T-cell (primary cell): ENCODE results near the gene SLF1. TPM values are rescaled to one million over a fixed set of nuclear protein-coding genes. Genes with fewer than 3 reads are reported as not detected.

Source experiments
- ATAC-seq, 4 experiments: fragments of 200-7000 bp in 3 of 4; fragments of 150-1000 bp in 1 of 4; cut with Tn5 transposase; replicated peaks in 1 of 4; 1 replicate in 3 of 4; 2 replicates in 1 of 4; pipeline ENCODE4 v1.10.0; 2021; ENCODE audit warnings: moderate library complexity in 3 of 4, mild to moderate bottlenecking in 2 of 4, moderate number of reproducible peaks in 1 of 4
- CTCF ChIA-PET, 2 donors: fragments of 300-600 bp; sonication (Branson Sonifier 250); formaldehyde crosslinking; loops; one replicate each; lab custom pipeline; 2022; ENCODE audit warnings: antibody characterized with exemption in 2 of 2; lab: Charles Lee
- POLR2A ChIA-PET, 2 donors: fragments of 300-600 bp; sonication (Branson Sonifier 250); formaldehyde crosslinking; loops; one replicate each; lab custom pipeline; 2022; ENCODE audit warnings: antibody characterized with exemption in 2 of 2; lab: Charles Lee
- DNase-seq, 35 experiments: peaks; one replicate each; pipeline versions ENCODE4 v3.0.0 to v3.0.0-alpha.2; 2013 to 2023
- H3K27ac ChIP-seq: one replicate; pipeline ENCODE4 v1.5.1; 2013; ENCODE audit warnings: low read length
- H3K27me3 ChIP-seq, 2 experiments: replicated peaks in 1 of 2; 1 replicate in 1 of 2; 2 replicates in 1 of 2; pipeline versions ENCODE4 v1.6.1 to v1.7.0; 2013; ENCODE audit warnings: low read length in 1 of 2, mixed read lengths in 1 of 2; ENCODE audit not compliant: control insufficient read depth in 2 of 2, insufficient read depth in 2 of 2; ENCODE audit errors: extremely low read depth in 1 of 2
- H3K36me3 ChIP-seq, 2 donors: 1 replicate in 1 of 2; 2 replicates in 1 of 2; pipeline versions ENCODE4 v1.6.1 to v1.7.0; 2013; ENCODE audit warnings: low read length in 1 of 2; ENCODE audit not compliant: control insufficient read depth in 2 of 2, insufficient read depth in 1 of 2; ENCODE audit errors: extremely low read depth in 1 of 2
- H3K4me1 ChIP-seq, 2 experiments: 1 replicate in 1 of 2; 2 replicates in 1 of 2; pipeline versions ENCODE4 v1.6.1 to v1.7.0; 2013; ENCODE audit warnings: low read length in 2 of 2, mixed read lengths in 1 of 2; ENCODE audit not compliant: insufficient read depth in 2 of 2, control insufficient read depth in 1 of 2; ENCODE audit errors: extremely low read depth in 1 of 2
- H3K4me3 ChIP-seq, 2 donors: 1 replicate in 1 of 2; 2 replicates in 1 of 2; pipeline versions ENCODE4 v1.5.1 to v1.7.0; 2013; ENCODE audit warnings: mild to moderate bottlenecking in 2 of 2, low read length in 1 of 2, moderate library complexity in 1 of 2; ENCODE audit not compliant: control insufficient read depth in 1 of 2; ENCODE audit errors: extremely low read depth in 1 of 2
- H3K9me3 ChIP-seq: 2 replicates; pipeline ENCODE4 v1.7.0; 2013
- H3K27ac Mint-ChIP-seq, 2 donors: one replicate each; pipeline ENCODE4 v1.8.0; 2020 to 2021; ENCODE audit warnings: mild to moderate bottlenecking in 2 of 2, mixed read lengths in 2 of 2
- H3K27me3 Mint-ChIP-seq, 2 donors: one replicate each; pipeline ENCODE4 v1.8.0; 2021 to 2022; ENCODE audit warnings: mixed read lengths in 2 of 2
- H3K36me3 Mint-ChIP-seq: one replicate; pipeline ENCODE4 v1.8.0; 2021; ENCODE audit warnings: mixed read lengths
- H3K4me1 Mint-ChIP-seq, 3 donors: one replicate each; pipeline ENCODE4 v1.8.0; 2020 to 2022; ENCODE audit warnings: mixed read lengths in 3 of 3, mild to moderate bottlenecking in 1 of 3
- H3K4me3 Mint-ChIP-seq, 3 donors: one replicate each; pipeline ENCODE4 v1.8.0; 2020 to 2022; ENCODE audit warnings: mild to moderate bottlenecking in 3 of 3, mixed read lengths in 3 of 3, moderate library complexity in 3 of 3
- H3K9me3 Mint-ChIP-seq, 3 donors: one replicate each; pipeline ENCODE4 v1.8.0; 2020 to 2022; ENCODE audit warnings: mixed read lengths in 3 of 3
- WGBS: methylation state at CpG from one replicate; pipeline ENCODE4 v1.1.5; 2013; ENCODE audit warnings: missing lambda C conversion rate; ENCODE audit not compliant: insufficient coverage; 5-methylcytosine and 5-hydroxymethylcytosine counted together
- total RNA-seq, 35 experiments: library from RNA in 6 of 35; stranded (reverse) in 6 of 35; fragments of 120-200 nt in 1 of 35; gene quantifications; one replicate each; pipeline versions ENCODE4 v1.2.1 to v1.2.4 and lab custom pipeline; 2013 to 2026

SLF1 gene
- total RNA-seq, 5 donors from 2014 or later (not counting 1 experiment from before 2014, with no cell fraction given), result 7.8 to 13.4 (median 11.1) TPM

DNA sequence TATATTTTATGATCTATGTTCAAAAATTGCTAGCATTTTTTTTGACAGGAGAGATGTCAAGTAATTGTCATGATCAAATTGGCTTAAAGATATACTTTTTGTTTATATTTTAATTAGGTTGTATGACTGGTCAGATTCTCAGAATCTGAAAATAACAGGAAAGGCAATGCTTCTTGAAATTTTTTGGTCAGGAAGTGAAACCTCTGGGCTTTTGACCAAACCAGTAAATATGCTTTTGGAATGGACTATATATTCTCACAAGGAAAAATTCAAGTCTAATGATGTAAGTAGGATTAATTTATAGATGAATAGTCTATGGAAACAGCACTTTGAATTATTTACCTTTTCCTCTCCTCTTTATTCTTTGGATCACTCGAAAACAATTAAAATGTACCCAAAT is 52.3 kb downstream of the SLF1 start:
- H3K27me3 Mint-ChIP-seq, result no peaks in the 10 kb centered on the region
- ATAC-seq (no peak), DNase-seq (no peak)
- peaks cover 46% of the 10 kb centered on the region for H3K36me3 Mint-ChIP-seq
- Histone ChIP-seq H3K9me3 (no peaks in the 10 kb centered on the region), H3K27me3 (no peaks in the 10 kb centered on the region), H3K4me1 (no peaks in the 10 kb centered on the region), H3K36me3 (peaks cover 0 to 2% of the 10 kb centered on the region in 2 donors), H3K27ac (no peak overlapping the region), H3K4me3 (no peak overlapping the region)
- H3K9me3 Mint-ChIP-seq, result no peaks in the 10 kb centered on the region
- H3K4me3 Mint-ChIP-seq, result no peak overlapping the region
- CTCF ChIA-PET, result no interaction called here
- H3K4me1 Mint-ChIP-seq, result peaks cover 0 to 2% (median 0%) of the 10 kb centered on the region in 3 donors
- POLR2A ChIA-PET, result no interaction called here
- no peak overlapping the region for H3K27ac Mint-ChIP-seq
- no CpG with 5 or more reads among the region's 1 CpG for WGBS

DNA sequence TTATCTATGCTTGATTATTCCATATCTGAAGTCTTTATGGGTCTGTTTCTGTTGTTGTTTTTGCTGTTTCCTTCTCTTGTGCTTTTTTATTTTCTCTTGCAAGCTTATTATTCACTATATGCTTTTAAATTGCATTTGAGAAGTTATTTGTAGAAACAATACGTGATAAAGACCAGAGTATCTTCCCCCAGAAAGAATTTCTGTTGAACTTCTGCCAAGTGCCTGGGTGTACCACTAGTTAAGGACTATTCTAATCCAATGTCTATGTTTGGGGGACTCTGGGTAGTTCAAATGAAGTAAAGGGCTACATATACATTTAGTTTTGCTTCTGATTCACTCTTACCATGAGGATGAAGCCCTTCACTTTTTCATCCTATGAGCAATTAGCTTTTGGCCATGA is 54.3 kb downstream of the SLF1 start:
- no CpG with 5 or more reads among the region's 1 CpG for WGBS
- ATAC-seq, result no peak
- DNase-seq, result no peak
- Histone ChIP-seq H3K27me3 (no peaks in the 10 kb centered on the region), H3K4me3 (no peak overlapping the region), H3K9me3 (no peaks in the 10 kb centered on the region), H3K4me1 (no peaks in the 10 kb centered on the region), H3K36me3 (peaks cover 0 to 10% of the 10 kb centered on the region in 2 donors), H3K27ac (no peak overlapping the region)
- CTCF ChIA-PET, result interaction anchor here (0.6 to 0.7 kb wide), 2 partner anchors 122 to 150 kb away, joined by 3 to 4 read pairs; no protein-coding TSS in a partner anchor
- POLR2A ChIA-PET, result no interaction called here
- H3K27me3 Mint-ChIP-seq, result no peaks in the 10 kb centered on the region
- peaks cover 40% of the 10 kb centered on the region for H3K36me3 Mint-ChIP-seq
- H3K27ac Mint-ChIP-seq, result no peak overlapping the region
- H3K4me3 Mint-ChIP-seq, result no peak overlapping the region
- peaks cover 0 to 2% (median 0%) of the 10 kb centered on the region in 3 donors for H3K4me1 Mint-ChIP-seq
- H3K9me3 Mint-ChIP-seq, result no peaks in the 10 kb centered on the region

DNA sequence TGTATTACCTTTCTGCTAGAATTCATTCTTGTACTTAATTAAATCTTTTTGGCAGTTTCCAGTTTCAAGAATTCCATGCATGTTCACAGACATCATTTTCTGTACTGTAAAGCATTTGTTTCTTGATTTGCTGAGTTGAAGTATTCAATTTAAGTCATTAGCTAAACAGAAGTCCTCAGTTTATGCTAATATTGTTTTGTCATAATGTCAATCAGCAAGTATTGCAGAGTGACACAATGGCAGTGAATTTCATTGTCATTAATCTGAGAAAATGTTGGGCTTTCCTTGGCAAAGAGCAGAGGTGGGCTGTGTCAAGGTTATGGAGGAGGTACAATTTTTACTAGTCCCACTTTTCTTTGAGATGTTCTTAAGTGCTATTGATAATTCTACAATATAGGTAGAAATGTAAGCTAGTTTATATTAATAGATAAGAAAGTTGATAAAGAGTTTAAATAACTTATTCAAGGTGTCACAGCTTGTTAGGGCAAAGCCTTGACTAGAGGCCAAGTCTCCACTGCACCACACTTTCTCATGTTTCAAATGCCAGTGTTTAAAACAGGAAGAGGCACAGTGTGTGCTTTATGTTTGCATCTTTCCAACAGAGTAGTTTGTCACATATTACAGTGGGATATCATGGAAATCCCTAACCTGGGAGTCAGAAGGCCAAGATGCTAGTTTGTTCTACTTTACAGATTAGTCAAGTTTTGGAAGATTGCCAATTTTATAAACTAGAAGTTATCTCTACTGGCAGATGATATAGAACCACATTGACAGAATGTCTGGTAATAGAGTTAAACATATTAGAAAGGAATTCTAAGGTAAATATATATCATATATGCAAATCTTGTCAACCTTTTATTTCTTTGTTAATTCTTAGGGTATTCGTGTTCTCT is 56.3 kb downstream of the SLF1 start:
- H3K9me3 Mint-ChIP-seq, result no peaks in the 10 kb centered on the region
- H3K36me3 Mint-ChIP-seq, result peaks cover 34% of the 10 kb centered on the region
- ChIA-PET CTCF (no interaction called here), POLR2A (no interaction called here)
- H3K4me3 Mint-ChIP-seq, result no peak overlapping the region
- H3K27ac Mint-ChIP-seq, result no peak overlapping the region
- Histone ChIP-seq H3K36me3 (peaks cover 0 to 13% of the 10 kb centered on the region in 2 donors), H3K9me3 (no peaks in the 10 kb centered on the region), H3K4me1 (no peaks in the 10 kb centered on the region), H3K27me3 (no peaks in the 10 kb centered on the region), H3K27ac (no peak overlapping the region), H3K4me3 (no peak overlapping the region)
- peaks cover 0 to 2% (median 0%) of the 10 kb centered on the region in 3 donors for H3K4me1 Mint-ChIP-seq
- DNase-seq, result no peak
- ATAC-seq, result no peak
- no peaks in the 10 kb centered on the region for H3K27me3 Mint-ChIP-seq
- no CpG with 5 or more reads among the region's 1 CpG for WGBS

DNA sequence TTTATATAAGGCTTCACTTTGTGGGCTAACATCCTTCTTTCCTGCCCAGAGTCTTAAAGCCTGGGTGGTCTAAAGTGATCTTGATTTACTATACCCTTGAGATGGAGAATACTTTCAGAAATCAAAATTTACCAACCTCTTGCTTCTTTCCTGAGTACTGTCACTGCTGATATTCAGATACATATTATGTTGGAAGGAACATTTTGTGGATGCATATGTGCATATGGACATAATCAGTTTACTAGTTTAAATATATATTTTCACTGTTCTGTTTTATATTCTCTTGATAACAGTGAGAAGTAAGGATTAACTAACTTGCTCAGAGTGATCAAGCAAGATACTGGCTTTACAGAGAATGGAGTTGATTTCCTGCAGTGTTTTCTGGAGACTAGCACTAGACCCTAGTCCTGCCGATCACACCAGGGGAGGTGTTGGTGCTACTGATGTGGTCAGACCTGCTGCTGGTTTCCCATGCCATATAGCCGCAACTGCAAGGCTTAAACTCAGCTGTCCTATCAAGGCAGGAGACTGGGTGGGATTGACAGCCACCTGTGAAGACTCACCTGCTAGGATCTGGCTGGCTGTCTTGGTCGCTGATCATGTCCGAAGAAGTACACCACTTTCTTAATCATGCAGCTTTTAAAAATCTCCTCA is 57.6 kb downstream of the SLF1 start:
- DNase-seq (no peak), ATAC-seq (no peak)
- Mint-ChIP-seq H3K27me3 (no peaks in the 10 kb centered on the region), H3K36me3 (peaks cover 40% of the 10 kb centered on the region), H3K4me1 (peaks cover 0 to 2% (median 0%) of the 10 kb centered on the region in 3 donors), H3K9me3 (no peaks in the 10 kb centered on the region), H3K27ac (no peak overlapping the region), H3K4me3 (no peak overlapping the region)
- ChIA-PET POLR2A (interaction anchor here in 1 of 2 donors (0.6 kb wide), 1 partner anchor 27 kb away, joined by 6 read pairs; no protein-coding TSS in a partner anchor), CTCF (no interaction called here)
- no peak overlapping the region for H3K4me3 ChIP-seq
- no peaks in the 10 kb centered on the region for H3K9me3 ChIP-seq
- 94% methylated on average over 4 of the region's 4 CpGs for WGBS
- H3K4me1 ChIP-seq, result no peaks in the 10 kb centered on the region
- peaks cover 0 to 15% of the 10 kb centered on the region in 2 donors for H3K36me3 ChIP-seq
- no peak overlapping the region for H3K27ac ChIP-seq
- no peaks in the 10 kb centered on the region for H3K27me3 ChIP-seq

DNA sequence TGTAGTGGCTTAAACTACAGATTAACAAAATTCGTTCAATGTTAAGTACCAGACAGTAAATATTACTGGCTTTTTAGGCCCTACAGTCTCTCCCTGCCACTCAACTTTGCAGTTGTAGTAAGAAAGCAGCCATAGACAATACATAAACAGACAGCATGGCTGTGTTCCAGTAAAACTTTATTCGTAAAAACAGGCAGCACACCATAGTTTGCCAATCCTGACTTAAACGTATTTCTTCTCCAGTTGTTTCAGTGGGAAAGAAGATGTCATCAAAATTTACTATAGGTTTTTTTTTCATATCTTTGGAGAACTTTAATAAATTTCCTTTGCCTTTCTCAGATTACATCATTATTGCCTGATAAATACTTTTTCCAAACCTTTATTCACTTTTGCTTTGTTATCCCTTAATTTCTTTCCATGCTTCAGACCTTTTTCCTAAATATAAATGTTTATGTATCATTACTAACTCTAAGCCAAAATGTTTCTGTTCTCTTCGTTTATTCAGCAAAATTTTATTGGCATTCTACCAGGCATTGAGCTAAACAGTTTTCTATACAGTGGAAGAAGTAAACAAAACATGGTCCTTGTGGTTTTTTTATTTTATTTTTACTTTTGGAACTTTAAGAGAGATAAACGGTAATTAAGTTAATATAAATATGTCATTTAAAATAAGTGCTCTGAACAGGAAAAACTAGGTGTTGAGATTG is 64.5 kb downstream of the SLF1 start:
- no CpG with 5 or more reads among the region's 5 CpGs for WGBS
- H3K36me3 Mint-ChIP-seq, result peaks cover 37% of the 10 kb centered on the region
- no peak overlapping the region for H3K4me3 Mint-ChIP-seq
- no peak overlapping the region for H3K27ac Mint-ChIP-seq
- no peaks in the 10 kb centered on the region for H3K9me3 ChIP-seq
- no peak for DNase-seq
- no peak overlapping the region for H3K27ac ChIP-seq
- no peak for ATAC-seq
- no peaks in the 10 kb centered on the region for H3K4me1 ChIP-seq
- CTCF ChIA-PET, result no interaction called here
- peaks cover 0 to 12% of the 10 kb centered on the region in 2 donors for H3K36me3 ChIP-seq
- no peak overlapping the region for H3K4me3 ChIP-seq
- H3K27me3 ChIP-seq, result no peaks in the 10 kb centered on the region
- no peaks in the 10 kb centered on the region for H3K9me3 Mint-ChIP-seq
- no peaks in the 10 kb centered on the region for H3K27me3 Mint-ChIP-seq
- H3K4me1 Mint-ChIP-seq, result no peaks in the 10 kb centered on the region
- POLR2A ChIA-PET, result no interaction called here

DNA sequence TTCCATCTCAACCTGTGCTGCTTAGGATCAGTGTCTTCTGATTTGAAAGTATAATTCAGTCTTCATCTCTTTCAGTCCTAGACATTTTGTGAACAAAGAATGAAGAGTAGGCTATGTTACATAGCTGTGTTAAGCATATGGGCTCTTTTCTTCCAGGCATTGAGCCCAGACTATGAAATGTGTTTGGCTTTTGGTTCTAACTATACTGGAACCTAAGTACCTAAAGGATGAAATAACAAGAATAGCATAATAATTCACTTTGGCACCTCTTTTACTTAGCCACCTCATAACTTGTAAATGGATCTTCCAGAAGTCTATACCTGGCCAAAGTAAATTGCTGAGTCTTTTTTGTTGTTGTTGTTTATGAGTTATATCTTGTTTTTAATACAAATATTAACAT is 71.4 kb downstream of the SLF1 start:
- POLR2A ChIA-PET, result no interaction called here
- H3K27ac Mint-ChIP-seq, result no peak overlapping the region
- ATAC-seq, result no peak

More for the DNA sequence above, 71.4 kb downstream of the SLF1 start:
- peaks cover 0 to 10% (median 0%) of the 10 kb centered on the region in 3 donors for H3K4me1 Mint-ChIP-seq
- H3K36me3 ChIP-seq, result peaks cover 0 to 23% of the 10 kb centered on the region in 2 donors
- H3K4me3 Mint-ChIP-seq, result no peak overlapping the region
- peaks cover 52% of the 10 kb centered on the region for H3K36me3 Mint-ChIP-seq
- H3K27ac ChIP-seq, result no peak overlapping the region
- DNase-seq, result no peak
- no peaks in the 10 kb centered on the region for H3K4me1 ChIP-seq
- H3K27me3 Mint-ChIP-seq, result no peaks in the 10 kb centered on the region
- CTCF ChIA-PET, result interaction anchor here (0.5 to 1.9 kb wide), 2 partner anchors 165 to 325 kb away, joined by 3 to 5 read pairs; no protein-coding TSS in a partner anchor
- H3K4me3 ChIP-seq, result no peak overlapping the region
- H3K27me3 ChIP-seq, result no peaks in the 10 kb centered on the region
- no peaks in the 10 kb centered on the region for H3K9me3 Mint-ChIP-seq
- no peaks in the 10 kb centered on the region for H3K9me3 ChIP-seq
